Measurements from ENCODE around the gene SLC66A1. TPM values are rescaled to one million over a fixed set of nuclear protein-coding genes. Genes with fewer than 3 reads are reported as not detected.

The SLC66A1 gene
- total RNA-seq, 1 donor from 2014 or later, result 7.5 TPM

DNA sequence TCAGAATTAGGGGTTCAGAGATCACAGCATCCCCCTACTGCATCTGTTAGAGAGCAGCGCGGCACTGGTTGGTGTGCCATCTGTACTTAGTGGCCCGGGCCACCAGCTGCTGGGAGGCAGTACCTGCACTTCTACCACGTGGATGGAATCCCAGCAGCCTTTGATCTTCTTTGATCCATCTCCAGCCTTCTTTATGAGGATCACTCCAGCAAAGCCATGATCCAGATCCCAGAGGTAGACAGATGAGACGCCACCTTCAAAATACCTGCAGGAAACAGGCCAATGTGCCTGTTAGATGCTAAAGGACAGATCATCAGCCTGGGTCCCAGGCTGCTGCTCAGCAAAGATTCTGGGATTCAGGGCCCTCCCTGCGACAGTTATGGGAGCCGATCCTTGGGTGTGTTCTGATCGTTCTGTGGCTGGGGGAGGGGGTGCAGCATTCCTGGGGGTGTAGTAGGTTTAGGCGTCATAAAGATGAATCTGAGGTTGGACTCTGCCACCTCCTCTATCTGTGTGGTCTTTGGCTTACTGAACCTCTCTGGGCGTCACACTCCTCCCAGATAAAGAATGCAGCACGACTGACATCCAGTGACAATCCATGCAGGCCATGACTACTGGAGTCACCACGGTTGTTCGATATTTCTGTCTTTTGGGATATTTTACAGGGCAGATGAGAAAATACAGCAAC lies 45.3 kb downstream of the SLC66A1 start:
- intact Hi-C loops (cut with DNase I), result no loop called here
- DNase-seq (ENCODE audit: low spot score), result no peak

GRCh38 chr1:19358710-19359109 lies 46.6 kb downstream of the SLC66A1 start:
- DNase-seq (ENCODE audit: low spot score), result no peak
- intact Hi-C loops (cut with DNase I), result no loop called here

DNA sequence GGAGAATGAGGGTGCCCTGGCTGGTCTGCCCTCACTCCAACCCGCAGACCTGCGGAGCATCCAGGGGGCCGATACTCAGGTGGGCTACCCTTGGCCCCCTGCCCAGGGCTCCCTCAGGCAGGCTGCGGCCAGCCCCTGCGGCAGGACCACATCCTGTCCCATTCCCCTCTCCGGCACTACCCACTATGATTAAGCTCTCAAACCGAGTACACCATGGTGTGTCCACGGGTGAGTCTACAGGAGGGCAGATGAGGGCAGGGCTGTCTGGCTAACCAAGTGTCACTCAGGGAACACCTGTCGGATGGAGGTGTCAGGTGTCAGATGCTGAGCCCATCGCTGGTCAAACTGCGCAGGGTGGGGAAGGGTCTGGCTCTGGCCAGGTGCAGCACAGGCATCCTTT lies 47.2 kb downstream of the SLC66A1 start:
- no peak for DNase-seq (ENCODE audit: low spot score)
- intact Hi-C loops (cut with DNase I), result no loop called here

DNA sequence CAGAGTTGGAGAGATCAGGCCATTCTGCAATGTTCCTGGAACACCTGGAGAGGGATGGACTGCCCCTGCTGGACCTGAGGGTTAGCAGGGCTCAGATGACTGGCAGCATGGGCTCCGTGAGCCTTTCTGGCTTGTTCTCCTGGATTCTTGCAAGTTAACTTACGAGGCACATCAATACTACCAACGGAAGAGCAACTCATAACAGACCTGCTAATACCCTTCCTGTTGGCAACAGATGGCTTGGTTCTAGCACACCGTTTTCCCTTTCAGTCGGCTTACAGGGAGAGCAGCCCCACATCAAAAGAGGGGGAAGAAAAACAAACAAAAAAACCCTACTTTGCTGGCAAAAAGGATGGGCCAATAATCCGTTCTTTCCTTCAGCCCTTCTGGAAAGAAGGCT lies 47.9 kb downstream of the SLC66A1 start:
- intact Hi-C loops (cut with DNase I), result no loop called here
- no peak for DNase-seq (ENCODE audit: low spot score)

- no peak for DNase-seq (ENCODE audit: low spot score)
- intact Hi-C loops (cut with DNase I), result no loop called here
Measured at GRCh38 chr1:19360432-19360831, 48.3 kb downstream of the SLC66A1 start.

DNA sequence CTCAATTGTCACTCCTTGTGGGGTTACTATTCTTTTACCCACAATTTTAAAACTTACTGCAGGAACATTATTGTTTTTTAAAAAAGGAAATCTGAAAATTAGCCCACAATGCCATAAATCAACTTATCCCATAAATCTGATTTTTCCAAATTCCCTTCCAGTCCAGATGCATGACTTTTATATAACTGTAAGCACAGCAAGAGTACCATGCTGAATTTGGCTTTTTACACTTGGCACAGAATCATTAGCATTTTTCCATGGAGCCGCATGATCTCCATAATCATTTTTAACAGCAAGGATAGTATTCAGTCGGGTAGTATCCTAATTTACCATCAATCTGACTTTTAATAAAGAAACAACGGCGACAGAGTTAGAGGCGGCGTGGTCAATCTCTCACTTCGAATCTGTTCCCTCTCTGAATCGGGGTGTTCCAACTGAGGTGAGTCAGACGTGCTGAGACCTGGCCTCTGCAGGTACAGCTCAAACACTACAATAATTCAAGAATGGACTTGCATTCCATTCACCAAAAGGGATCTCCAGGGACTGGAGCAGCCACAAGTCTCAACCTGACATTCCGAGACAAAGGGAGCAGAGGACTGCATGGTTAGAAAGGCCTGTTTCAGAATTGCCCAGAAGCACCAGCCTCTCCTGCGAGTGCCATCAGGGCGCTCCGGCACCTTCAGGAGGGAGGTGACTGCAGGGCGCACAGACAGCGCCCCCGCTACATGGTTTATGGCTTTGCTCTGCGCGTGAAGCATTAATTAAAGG lies 48.9 kb downstream of the SLC66A1 start:
- intact Hi-C loops (cut with DNase I), result no loop called here
- no peak for DNase-seq (ENCODE audit: low spot score)

DNA sequence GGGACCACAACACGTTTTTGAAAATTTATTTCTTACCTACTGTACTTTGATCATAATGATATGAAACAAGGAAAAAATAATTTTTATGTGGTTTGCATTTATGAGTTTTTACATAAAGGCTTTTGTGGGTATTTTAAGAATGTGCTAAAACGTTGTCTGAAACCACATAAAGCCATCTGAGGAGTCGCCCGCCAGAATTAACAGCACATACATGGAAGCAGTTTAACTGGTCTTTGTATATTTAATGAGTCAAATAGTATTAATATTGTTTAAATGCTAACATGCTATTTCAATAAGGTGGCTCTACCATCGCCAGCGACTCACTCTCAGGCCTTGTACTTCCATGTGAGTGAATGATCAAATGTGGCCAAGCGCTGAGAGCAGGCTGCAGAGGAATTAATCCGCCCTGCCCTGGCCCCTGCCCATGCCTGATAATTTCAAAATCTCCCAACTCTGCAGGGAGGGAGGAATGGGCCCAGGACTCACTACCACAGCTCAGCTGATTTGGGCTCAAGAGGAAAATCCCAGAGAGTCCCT lies 49.6 kb downstream of the SLC66A1 start:
- intact Hi-C loops (cut with DNase I), result no loop called here
- no peak for DNase-seq (ENCODE audit: low spot score)

DNA sequence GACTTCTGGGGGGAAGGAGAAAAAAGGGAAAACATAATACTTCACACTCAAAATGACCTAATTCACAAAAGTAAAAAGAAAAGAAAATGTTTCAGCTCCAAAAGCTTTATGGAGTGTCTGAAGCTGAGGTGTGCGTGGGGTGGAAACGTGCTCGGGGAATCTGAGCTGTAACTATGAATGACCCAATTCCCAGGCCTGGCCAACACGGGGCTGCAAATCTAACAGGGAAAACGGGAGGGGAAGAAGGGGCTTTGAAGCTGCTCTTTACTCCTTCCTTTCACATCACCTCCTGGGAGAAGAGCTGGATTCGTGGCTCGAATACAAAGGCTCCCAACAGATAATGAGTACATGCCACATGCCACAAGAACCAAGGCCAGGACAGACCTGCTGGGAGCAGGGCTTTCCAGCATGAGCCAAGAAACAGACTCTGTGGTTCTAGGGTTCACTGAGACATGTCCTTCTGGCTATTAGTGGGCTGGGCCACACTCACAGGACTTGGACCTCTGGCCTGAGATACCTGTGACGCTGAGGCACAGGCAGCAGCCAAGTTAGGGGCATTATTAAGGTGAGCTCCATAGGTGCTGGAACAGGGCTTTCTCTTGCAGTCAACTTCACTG lies 51.5 kb downstream of the SLC66A1 start:
- no peak for DNase-seq (ENCODE audit: low spot score)
- intact Hi-C loops (cut with DNase I), result no loop called here

- intact Hi-C loops (cut with DNase I), result no loop called here
- no peak for DNase-seq (ENCODE audit: low spot score)
Measured at GRCh38 chr1:19365721-19366120, 53.6 kb downstream of the SLC66A1 start.

DNA sequence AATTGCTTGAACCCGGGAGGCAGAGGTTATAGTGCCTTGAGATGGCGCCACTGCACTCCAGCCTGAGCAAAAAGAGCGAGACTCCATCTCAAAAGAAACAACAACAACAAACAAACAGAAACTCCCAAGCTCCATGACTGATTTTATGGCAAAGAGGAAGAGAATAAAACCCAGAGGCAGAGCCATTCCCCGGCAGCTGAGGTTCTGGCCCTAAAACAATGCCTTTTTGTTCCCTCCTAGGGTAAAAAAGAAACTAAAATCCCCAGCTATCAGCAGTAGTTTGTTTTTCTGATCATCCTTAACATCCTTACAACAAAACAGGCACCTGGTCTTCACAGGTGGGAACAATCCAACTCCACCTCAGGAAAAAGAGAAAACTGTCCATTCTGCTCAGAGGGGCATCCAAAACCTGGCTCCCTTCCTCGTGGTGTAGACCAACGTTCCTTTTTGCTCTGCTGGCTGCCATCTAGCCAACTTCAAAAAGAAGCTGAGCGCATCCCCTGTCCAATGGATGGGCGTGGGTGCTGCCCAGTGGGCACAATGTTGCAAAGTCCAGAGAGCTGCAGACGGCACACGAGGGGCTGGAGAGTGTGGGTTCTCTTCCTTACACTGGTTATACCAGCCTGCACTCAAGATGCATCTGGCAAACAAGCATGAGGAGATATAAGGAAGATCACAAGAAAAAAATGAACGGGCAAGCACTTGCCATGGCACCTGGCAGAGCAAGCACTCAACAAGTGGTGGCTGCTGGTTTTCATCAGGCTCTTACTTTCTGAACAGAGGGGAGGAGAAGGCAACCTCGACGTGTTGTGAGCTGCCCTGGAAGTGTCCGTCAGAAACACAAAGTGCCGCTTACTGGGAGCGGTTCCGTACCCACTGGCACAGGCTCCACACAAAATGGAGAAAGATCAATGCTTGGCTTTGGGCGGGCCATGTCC lies 54.7 kb downstream of the SLC66A1 start:
- intact Hi-C loops (cut with DNase I), result no loop called here

DNA sequence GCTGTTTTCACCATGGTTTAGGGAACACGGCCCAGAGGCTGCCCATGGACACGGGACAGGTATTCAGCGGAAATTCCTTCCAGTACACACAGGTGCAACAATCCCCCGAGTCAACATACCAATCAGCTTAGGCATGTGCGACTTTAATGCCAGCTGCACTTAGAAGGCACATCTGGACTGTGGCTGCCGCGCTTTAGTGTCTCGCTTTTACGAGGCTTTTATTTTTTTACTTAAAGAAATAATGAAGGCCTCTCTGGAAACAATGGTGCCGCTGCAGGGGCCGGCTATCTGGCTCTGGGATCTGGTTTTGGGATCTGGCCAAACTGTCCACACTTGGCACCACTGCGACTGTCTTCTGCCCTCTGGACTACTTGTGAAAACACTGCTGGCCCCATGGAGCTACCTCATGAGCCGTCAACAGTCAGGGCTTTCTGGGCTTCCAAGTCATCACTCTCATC lies 55.5 kb downstream of the SLC66A1 start:
- no peak for DNase-seq (ENCODE audit: low spot score)
- intact Hi-C loops (cut with DNase I), result no loop called here

More for the DNA sequence above, 54.7 kb downstream of the SLC66A1 start:
- no peak for DNase-seq (ENCODE audit: low spot score)

- DNase-seq (ENCODE audit: low spot score), result no peak
- intact Hi-C loops (cut with DNase I), result no loop called here
Measured at GRCh38 chr1:19368050-19368449, 55.9 kb downstream of the SLC66A1 start.

DNA sequence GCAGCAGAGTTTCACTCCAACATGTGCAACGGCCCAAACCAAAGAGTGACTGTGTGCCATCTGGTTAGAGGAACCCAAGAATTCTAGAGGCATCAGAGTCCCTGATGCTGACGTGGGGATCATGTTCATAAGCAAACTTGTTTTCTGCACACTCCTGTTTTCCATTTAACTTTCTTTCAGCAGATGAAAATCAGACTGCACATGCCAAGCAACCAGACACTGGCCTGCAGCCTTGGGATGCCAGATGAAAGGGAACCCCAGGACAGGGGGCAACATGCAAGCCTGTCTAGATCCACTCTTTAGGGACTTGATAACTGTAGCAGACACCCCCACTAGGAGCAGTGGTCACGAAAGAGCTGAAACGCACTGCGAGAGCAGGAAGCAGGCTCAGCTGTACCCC lies 56.8 kb downstream of the SLC66A1 start:
- intact Hi-C loops (cut with DNase I), result no loop called here
- no peak for DNase-seq (ENCODE audit: low spot score)

DNA sequence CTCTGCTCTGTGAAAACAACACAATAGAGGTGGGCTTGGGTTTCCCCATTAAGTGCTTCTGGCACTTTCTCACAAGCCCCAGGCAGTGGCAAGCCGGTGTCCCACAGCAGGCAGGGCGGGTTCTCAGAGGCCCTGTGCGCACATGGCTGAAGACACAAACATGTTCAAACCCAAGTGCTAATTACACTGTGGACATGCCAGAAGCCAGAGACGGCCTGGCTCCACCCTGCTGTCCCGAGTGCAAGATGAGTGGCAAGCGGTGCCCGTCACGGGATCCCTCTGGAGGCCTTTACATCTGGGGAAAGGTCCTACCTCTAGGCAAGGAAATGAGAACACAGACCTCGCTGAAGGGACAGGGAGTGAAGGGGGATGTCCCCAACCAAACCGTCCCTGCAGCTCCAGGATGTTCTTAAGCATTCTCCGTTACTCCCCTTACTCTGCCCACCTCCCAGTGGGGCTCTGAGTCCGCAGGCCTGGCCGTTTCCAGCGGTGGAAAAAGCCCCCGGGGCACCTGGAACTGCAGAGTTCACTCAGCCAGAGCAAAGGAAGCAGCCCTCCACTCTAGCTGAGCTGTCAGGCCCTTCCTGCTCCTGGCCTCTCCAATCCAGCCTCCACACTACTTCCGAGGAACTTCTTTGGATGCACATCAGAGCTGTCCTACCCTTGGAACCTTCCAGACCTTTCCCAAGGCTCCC lies 57.4 kb downstream of the SLC66A1 start:
- intact Hi-C loops (cut with DNase I), result no loop called here
- DNase-seq (ENCODE audit: low spot score), result no peak

GRCh38 chr1:19370453-19371170 lies 58.5 kb downstream of the SLC66A1 start:
- DNase-seq (ENCODE audit: low spot score), result no peak
- intact Hi-C loops (cut with DNase I), result no loop called here

DNA sequence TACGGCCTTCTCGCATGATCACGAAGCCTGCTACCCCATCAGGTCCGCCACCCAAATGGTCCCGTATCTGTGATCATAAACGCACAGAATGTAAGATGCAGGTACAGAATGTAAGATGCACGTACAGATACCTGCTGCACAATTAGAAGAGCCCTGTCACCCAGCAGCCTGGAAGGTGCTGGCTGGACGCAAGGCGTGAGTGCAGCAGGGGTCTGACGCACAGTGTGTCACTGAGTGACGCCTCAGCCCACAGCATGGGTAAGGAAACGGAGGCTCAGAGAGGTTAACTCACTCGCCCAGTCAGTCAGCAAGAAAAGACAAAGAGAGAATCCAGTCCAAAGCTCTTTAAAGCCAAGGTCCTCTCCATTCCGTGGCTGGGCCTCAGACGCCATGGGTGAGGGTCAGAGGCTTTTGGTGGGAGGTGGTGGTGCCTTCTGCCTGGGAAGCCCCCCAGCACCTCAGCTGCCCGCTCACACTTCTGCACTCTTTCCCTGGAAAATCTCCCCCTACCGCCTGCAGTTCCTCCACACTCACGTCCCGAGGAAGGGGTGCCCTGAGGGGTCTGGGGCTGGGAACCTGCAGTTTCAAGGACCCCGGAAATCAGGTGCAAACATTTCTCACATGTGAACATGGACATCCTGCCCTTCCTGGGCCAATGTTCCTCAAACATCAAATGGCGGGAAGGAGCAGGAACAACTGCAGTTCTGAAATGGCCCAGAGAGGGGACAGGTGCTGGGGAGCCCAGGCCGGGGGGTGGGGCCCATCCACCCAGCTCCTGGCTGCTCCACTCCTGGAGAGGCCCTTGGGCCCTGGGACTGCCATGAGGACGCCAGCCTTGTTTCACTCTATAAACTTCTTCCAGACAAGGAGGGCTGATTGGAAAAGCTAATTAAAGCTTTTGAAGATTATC lies 59.4 kb downstream of the SLC66A1 start:
- intact Hi-C loops (cut with DNase I), result no loop called here
- no peak for DNase-seq (ENCODE audit: low spot score)

DNA sequence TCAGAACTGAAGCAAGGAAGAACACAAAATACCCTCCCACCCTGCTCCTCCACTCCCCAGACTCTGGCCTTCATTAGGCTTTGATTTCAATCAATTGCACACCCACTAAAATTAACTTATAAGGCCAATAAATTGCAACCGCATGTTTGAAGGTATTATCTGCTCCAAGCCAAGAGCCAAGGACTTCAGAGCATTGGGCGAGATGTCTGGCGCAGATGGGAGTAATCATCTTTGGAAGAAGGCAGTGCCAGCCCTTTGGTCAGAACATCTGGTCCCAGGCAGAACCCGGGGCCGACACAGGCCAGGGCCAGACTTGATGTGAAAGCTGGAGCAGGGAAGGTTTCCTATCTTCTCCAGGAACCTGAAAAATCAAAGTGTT lies 60.0 kb downstream of the SLC66A1 start:
- no peak for DNase-seq (ENCODE audit: low spot score)
- intact Hi-C loops (cut with DNase I), result no loop called here

Measured in cardiac septum (tissue), 1 donor.